Retinal pigment epithelial cell (primary cell): ENCODE measurements around the gene GNB1L.
A peak's percentile ranks its signal among the peaks of the same experiment; 100 is the strongest.

Source experiments
- DNase-seq: peaks from one replicate; pipeline ENCODE4 v3.0.0-alpha.2; 2010; ENCODE audit warnings: low read depth
- H3K4me3 ChIP-seq: 2 replicates; pipeline ENCODE4 v1.5.1; 2011; ENCODE audit warnings: mild to moderate bottlenecking, low read length, control low read depth, moderate library complexity
- TF ChIP-seq, protein P1 (sequence below): conservative IDR thresholded peaks from 2 replicates; pipeline ENCODE4 v1.5.1; 2011; ENCODE audit warnings: low read depth, low read length, control low read depth, inconsistent platforms

GNB1L gene

DNA sequence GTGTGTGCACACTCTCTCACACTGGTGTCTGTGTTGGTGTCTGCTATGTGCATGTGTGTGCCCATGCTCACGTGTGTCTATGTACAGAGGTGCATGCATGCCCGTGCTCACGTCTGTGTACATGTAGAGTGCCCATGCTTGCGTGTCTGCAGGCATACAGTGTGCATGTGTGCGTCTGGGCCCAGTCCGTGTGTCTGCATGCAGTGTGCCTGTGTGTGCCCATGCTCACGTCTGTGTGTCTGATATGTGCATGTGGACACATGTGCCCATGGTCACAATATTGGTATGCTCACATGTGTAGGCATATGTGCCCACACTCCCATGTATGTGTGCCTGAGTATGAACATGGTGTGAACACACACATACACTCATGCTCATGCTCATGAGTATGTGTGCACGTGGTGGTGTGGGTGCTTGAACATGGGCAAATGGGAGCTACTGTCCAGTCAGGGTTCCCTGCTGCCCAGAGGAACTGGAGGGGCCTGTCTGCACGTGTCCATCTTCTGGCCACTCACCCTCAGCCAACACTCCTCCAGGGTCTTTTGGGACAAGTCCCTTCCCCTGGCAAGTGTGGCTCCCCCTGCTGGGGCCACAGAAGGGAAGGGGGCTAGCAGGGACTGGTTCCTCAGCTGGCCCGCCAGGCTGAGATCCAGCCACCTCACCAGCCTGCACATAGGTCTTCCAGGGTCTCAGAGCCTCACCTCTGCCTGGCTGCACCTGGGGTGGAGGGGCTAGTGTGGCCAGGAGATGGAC is 101.4 kb downstream of the GNB1L start:
- TF ChIP-seq, protein P1, sequence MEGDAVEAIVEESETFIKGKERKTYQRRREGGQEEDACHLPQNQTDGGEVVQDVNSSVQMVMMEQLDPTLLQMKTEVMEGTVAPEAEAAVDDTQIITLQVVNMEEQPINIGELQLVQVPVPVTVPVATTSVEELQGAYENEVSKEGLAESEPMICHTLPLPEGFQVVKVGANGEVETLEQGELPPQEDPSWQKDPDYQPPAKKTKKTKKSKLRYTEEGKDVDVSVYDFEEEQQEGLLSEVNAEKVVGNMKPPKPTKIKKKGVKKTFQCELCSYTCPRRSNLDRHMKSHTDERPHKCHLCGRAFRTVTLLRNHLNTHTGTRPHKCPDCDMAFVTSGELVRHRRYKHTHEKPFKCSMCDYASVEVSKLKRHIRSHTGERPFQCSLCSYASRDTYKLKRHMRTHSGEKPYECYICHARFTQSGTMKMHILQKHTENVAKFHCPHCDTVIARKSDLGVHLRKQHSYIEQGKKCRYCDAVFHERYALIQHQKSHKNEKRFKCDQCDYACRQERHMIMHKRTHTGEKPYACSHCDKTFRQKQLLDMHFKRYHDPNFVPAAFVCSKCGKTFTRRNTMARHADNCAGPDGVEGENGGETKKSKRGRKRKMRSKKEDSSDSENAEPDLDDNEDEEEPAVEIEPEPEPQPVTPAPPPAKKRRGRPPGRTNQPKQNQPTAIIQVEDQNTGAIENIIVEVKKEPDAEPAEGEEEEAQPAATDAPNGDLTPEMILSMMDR: peak; percentile 29
- no peak overlapping the region for H3K4me3 ChIP-seq
- DNase-seq: no peak

DNA sequence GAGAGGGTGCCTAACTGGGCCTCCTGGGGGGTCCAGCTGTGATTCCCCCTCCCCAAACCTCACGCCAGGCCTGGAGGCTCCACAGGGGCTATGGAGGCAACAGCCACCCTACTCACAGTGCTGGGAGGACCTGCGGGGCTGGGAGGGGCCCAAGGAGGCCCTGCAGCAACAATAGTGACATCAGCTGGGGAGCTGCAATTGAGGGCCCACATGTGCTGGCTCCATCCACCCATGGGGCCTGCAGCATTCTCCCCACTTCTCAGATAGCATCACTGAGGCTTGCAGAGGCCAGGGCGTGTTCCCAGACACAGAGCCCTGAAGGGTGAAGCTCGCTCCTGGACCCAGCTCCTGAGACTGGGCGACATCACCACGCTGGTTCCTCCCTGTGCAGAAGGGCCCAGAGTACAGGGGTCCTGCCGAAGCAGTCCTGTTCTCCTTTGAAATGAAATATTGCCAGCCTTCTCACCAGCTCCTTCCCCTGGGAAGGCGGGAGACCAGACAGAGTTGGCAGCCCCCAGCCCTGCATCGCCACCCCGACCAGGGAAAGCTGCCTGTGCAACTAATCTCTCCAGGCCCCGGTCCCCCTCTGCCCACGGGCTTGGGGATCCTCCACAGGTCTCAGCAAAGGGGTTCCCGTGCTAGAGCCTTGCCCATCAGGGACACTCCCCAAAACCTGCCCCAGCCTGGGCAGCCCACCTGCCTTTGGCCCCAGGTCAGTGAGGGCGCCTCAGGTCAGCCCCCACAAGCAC is 103.0 kb downstream of the GNB1L start:
- no peak overlapping the region for H3K4me3 ChIP-seq
- DNase-seq: no peak
- TF ChIP-seq, protein P1: no peak

DNA sequence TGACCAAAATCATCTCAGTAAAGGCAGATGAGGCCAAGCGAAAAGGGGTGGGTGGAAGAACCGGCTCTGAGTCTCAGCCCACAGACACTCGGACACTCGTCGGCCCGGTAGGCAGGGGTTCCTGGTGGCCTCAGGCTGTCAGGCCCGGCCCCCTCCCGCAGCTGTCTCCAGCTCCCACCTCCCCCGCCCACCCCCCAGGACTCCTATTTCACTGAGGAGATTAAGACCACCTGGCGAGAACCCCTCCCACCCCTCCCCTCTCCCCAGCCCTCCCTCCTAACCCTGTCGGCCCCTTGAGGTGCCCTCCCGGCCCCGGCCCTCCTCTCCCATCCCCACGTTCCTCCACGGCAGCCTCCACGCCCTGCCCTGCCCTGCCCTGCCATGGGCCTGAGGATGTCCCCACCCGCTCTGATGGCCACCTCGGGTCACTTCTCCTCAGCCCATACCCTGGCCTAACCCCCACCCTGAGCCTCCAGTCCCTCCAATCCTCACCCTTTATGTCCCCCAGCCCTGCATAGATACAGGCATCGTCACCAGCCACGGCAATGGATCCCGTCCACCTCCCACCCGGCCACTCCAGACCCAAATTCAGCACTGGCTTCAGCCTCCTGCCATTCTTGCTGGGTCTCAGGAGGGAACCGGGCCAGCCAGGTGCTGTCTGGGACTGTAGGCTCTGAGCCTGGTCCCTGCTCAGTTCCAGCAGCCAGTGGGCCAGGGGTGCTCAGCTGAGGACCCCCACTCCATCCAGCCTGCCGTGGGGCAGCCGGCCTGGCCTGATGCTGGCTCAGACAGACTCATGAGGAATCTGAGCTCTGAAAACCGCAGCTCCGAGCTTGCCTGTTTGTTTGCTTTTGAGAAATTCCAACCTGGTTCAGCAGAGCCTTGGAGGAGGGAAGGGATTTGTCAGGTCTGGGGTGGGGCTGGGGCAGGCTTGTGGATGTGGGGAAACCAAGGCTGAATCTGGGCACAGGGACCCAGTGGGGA is 103.9 kb downstream of the GNB1L start:
- TF ChIP-seq, protein P1: no peak
- no peak overlapping the region for H3K4me3 ChIP-seq
- DNase-seq: no peak

DNA sequence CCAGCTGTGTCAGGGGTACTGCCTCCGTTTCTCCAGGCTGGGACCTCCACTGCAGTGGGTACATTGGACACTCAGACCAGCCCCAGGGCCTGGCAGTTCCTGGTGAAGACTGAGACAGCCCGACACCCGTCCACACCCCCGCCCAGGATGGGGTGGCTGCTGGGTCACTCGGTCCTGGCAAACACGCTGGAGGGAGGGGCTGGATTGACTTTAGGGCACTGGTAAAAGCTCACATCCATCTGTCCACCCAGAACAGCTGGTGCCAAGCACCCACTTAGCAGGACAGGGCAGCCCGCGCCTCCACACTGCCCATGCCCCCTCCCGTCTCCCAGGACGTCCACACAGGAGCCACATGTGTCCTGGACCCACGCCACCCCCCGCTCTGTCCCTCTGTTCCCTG is 104.8 kb downstream of the GNB1L start:
- no peak for DNase-seq
- no peak overlapping the region for H3K4me3 ChIP-seq
- TF ChIP-seq, protein P1: no peak

DNA sequence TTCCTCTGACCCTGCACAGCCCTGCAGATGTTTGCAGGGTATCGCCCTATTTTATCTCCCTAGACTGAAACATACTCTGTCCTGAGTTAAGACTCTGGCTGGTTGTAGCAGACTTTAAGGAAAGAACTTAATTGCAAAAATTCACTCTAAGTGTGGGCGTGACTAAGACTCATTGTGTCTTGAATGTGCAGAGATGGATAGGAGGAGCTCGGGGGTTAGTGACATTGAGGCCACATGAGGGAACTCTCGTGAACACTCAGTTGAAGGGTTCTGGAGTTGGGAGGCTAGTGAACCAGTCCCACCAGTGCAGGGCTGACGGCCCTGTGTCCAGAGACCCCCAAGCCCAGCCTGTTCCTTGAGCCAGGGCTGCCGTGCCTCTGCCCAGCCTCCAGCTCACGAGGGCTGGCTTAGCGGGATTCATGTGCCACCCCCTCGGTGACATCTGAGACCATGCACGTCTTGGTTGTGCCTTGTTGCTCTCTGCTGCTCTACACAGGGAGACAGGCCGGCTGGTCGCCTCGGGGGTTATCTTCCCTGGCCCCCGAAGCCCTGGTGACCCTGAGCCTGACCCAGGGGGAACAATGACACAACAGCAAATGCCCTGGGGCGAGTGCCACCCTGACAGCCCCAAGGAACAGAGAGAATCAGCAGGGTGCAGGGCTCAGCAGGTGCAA is 105.5 kb downstream of the GNB1L start:
- DNase-seq: no peak
- no peak overlapping the region for H3K4me3 ChIP-seq
- TF ChIP-seq, protein P1: no peak

DNA sequence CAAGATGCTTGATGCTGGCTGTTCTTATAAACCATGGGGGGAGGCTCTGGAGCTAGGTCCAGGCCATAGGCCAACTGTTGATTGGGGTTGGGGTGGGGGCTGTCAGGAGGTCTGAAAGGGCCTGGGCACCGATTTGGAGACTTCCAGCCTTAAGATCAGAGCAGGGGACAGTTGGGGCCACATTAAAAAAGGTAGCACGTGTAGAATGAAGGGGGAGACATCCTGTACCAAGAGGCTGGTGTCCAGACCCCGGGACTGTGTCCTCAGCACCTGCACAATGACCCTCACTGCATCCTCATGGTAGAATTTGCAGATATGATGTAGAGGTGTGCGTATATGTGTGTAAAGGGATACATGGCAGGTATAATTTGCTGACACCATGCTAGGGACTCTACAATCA is 106.5 kb downstream of the GNB1L start:
- no peak for DNase-seq
- TF ChIP-seq, protein P1: no peak
- no peak overlapping the region for H3K4me3 ChIP-seq
